Measurements from ENCODE around the gene FAAP100. TPM values are rescaled to one million over a fixed set of nuclear protein-coding genes. Genes with fewer than 3 reads are reported as not detected.
"Not testable (repeated sequence)": the region's sequence is repeated elsewhere in the genome, so short reads cannot be mapped to it uniquely, and the experiment has no call there.

FAAP100 gene
- total RNA-seq, 1 donor from 2014 or later: 16.3 TPM

- ATAC-seq: peak; percentile 49
Observed at GRCh38 chr17:81537343-81537855, 14.8 kb downstream of the FAAP100 start.

- peak; percentile 6 for ATAC-seq
Observed at GRCh38 chr17:81536299-81537290, 15.6 kb downstream of the FAAP100 start.

- ATAC-seq: no peak
Observed at GRCh38 chr17:81535480-81536298, 16.5 kb downstream of the FAAP100 start.

- ATAC-seq: no peak
Observed at GRCh38 chr17:81535007-81535328, 17.2 kb downstream of the FAAP100 start.

- no peak for ATAC-seq
Observed at GRCh38 chr17:81534157-81535006, 17.8 kb downstream of the FAAP100 start.

GRCh38 chr17:81533339-81534141 is 18.6 kb downstream of the FAAP100 start:
- ATAC-seq: no peak

GRCh38 chr17:81532490-81533287 is 19.5 kb downstream of the FAAP100 start:
- ATAC-seq: no peak

GRCh38 chr17:81531998-81532404 is 20.2 kb downstream of the FAAP100 start:
- ATAC-seq: not testable (repeated sequence)

GRCh38 chr17:81531013-81531412 is 21.1 kb downstream of the FAAP100 start:
- not testable (repeated sequence) for ATAC-seq

- no peak for ATAC-seq
Observed at GRCh38 chr17:81529437-81529803, 22.7 kb downstream of the FAAP100 start.

GRCh38 chr17:81528651-81529436 is 23.3 kb downstream of the FAAP100 start:
- no peak for ATAC-seq

- no peak for ATAC-seq
Observed at GRCh38 chr17:81528384-81528650, 23.8 kb downstream of the FAAP100 start.

- peak; percentile 42 for ATAC-seq
Observed at GRCh38 chr17:81527591-81528383, 24.4 kb downstream of the FAAP100 start, which contains the start of gene FSCN2. TSS of gene FSCN2 (plus strand) at chr17:81528377. CDS start at chr17:81528532, 155 bp downstream.

GRCh38 chr17:81526662-81527571 is 25.2 kb downstream of the FAAP100 start:
- no peak for ATAC-seq

- no peak for ATAC-seq
Observed at GRCh38 chr17:81524865-81525159, 27.3 kb downstream of the FAAP100 start.

- no peak for ATAC-seq
Observed at GRCh38 chr17:81524039-81524864, 27.9 kb downstream of the FAAP100 start.

GRCh38 chr17:81523402-81524038 is 28.6 kb downstream of the FAAP100 start:
- no peak for ATAC-seq

Measured in esophagus mucosa (tissue), 1 donor.